Subcutaneous adipose tissue (tissue), 4 donors: ENCODE measurements around the gene SH3PXD2A. TPM values are rescaled to one million over a fixed set of nuclear protein-coding genes. Genes with fewer than 3 reads are reported as not detected.

ENCODE experiments used
- CTCF ChIP-seq: fragments of 450-650 bp; IDR thresholded peaks from one replicate; pipeline ENCODE4 v1.5.1; 2016; ENCODE audit warnings: low read depth, mild to moderate bottlenecking, control low read depth, antibody characterized with exemption, moderate library complexity
- total RNA-seq, 4 donors: library from RNA; depleted of rRNA; stranded (reverse); fragments of >200 nt; gene quantifications; one replicate each; pipeline ENCODE4 v1.1.0, GENCODE V29; 2016

The SH3PXD2A gene
- total RNA-seq = 10 to 100 TPM; 13.0 to 23.6 (median 18.7) TPM

- TF ChIP-seq CTCF = no peak
Observed at GRCh38 chr10:103855424-103855823, at the start of gene SH3PXD2A. TSS of gene SH3PXD2A (minus strand) at chr10:103855576. CDS start at chr10:103855266, 310 bp downstream.

DNA sequence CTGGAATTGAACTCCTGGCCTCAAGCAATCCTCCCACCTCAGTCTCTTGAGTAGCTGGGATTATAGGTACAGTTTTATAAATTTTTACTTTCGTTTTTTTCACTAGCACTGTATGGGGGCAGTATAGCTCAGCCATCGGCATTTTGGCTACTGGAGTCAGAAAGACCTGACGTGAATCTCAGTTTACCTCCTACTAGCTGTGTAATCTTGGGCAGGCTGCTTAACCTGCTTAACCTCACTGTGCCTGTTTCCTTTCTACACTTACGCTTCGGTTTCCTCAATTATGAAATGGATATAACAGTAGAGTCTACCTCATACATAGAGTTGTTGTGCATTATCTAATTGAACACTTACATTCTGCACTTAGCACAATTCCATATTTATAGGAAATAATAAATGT, 45.9 kb upstream of the SH3PXD2A start:
- TF ChIP-seq CTCF = no peak

DNA sequence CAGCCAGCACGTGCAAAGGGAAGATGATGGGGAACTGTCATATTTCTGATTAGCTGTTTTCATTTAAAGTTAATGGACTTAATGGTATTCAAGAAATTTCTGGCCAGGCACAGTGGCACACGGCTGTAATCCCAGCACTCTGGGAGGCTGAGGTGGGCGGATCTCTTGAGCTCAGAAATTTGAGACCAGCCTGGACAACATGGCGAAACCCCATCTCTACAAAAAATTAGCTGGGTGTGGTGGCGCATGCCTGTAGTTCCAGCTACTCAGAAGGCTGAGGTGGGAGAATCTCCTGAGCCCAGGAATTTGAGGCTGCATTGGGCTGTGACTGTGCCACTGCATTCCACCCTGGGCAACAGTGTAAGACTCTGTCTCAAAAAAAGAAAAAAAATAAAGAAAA, 43.9 kb upstream of the SH3PXD2A start:
- no peak for TF ChIP-seq CTCF

DNA sequence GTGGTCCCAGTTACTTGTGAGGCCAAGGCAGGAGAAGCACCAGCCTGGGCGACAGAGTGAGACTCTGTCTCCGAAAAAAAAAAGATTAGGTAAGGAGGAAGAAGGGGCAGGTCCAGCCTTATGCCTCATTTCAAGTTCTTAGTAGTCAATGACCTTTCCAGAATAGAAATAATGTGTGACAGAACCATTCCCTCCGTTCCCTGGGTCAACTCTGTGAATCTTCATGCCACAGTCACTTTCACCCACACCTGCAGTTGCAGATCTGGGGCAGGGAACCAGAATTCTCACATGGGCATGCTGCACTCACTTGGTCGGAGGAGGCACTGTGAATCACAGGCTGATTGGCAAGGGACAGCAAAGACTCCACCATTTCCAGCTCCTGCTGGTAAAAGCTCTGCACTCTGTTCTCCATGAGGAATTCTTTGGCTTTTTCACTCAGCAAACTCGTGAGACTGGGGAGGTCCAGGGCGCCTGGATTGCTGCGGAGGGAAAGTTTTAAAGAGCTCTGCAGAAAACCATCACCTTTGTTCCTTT, 41.9 kb upstream of the SH3PXD2A start:
- no peak for TF ChIP-seq CTCF

DNA sequence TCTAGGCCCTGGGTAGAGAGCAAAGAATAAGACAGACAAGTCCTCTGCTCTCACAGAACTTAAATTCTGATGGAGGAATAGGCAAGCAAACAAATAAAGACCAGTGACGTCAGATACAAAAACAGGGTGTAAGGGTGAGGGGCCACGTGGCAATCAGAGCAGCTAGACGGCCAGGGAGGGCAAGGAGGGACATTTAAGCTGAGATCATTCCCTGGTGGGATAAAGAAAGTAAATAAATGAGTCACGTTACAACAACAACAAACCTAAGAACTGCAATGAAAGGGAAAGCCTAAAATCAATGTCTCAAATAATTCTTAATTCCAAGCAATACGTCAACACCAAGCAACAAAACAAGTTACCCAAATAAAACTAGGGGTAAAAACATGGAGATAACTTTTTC, 40.8 kb upstream of the SH3PXD2A start:
- no peak for TF ChIP-seq CTCF

DNA sequence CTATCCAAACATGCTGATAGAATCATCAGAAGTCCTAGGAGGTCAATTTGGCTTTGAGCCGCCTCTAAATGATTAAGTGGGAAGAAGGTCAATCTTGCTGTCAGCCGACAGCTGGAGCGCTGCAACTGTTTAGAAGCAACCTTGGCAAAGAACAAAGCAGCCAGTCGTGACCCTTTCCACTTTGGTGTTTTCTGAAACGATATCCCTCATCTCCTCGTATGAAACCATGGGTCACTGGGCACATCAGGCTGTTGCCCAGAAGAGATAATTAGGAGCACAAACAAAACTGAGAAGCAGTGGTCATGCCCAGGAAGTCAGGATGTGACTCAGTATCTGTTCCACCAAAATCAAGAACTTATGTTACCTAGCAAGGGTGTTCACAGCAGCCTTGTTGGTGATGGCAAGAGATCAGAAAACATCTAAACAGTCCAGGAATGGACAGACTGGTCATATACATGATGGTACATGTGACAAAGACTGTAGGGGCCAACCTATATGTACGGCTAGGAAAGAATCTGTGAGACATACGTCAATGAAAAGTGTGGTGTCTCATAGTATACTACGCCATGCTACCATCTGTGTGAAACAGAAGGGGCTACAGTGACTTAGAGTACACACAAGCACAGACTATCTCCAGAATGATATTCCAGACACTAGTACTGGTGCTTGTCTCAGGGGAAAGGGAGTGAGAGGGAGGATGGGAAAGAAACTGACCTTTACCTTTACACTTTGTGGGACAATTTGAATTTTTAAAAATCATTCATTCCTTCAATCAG, 40.2 kb upstream of the SH3PXD2A start:
- TF ChIP-seq CTCF = no peak

GRCh38 chr10:103894441-103894864, 39.1 kb upstream of the SH3PXD2A start:
- no peak for TF ChIP-seq CTCF
